Activated CD8-positive, alpha-beta T cell treated with anti-CD3 and anti-CD28 coated beads for 36 hours (primary cell): Measurements from ENCODE around the gene ZFAND2B. TPM values are rescaled to one million over a fixed set of nuclear protein-coding genes. Genes with fewer than 3 reads are reported as not detected.

ENCODE experiments used
- ATAC-seq: fragments of 200-7000 bp; cut with Tn5 transposase; one replicate; pipeline ENCODE4 v1.10.0; 2021; ENCODE audit warnings: mild to moderate bottlenecking, moderate library complexity
- CTCF ChIA-PET: fragments of 350-600 bp; sonication (Branson Sonifier 250); formaldehyde crosslinking; loops from one replicate; lab custom pipeline; 2021; ENCODE audit warnings: antibody characterized with exemption; lab: Charles Lee
- POLR2A ChIA-PET: fragments of 350-600 bp; sonication (Branson Sonifier 250); formaldehyde crosslinking; loops from one replicate; lab custom pipeline; 2021; ENCODE audit warnings: antibody characterized with exemption; lab: Charles Lee
- DNase-seq: peaks from one replicate; pipeline ENCODE4 v3.0.0-alpha.2; 2020
- H3K27ac Mint-ChIP-seq: one replicate; pipeline ENCODE4 v1.8.0; 2021; ENCODE audit warnings: mild to moderate bottlenecking, mixed read lengths
- H3K27me3 Mint-ChIP-seq: one replicate; pipeline ENCODE4 v1.8.0; 2021; ENCODE audit warnings: mixed read lengths
- H3K36me3 Mint-ChIP-seq: one replicate; pipeline ENCODE4 v1.8.0; 2021; ENCODE audit warnings: low read depth, mixed read lengths
- H3K4me1 Mint-ChIP-seq: one replicate; pipeline ENCODE4 v1.8.0; 2021; ENCODE audit warnings: low read depth, mixed read lengths
- H3K4me3 Mint-ChIP-seq: one replicate; pipeline ENCODE4 v1.8.0; 2021; ENCODE audit warnings: mild to moderate bottlenecking, moderate library complexity, mixed read lengths
- H3K9me3 Mint-ChIP-seq: one replicate; pipeline ENCODE4 v1.8.0; 2021; ENCODE audit warnings: mixed read lengths
- CTCF ChIP-seq: fragments of 200-600 bp; IDR thresholded peaks from one replicate; pipeline ENCODE4 v1.8.0; 2022; ENCODE audit warnings: antibody characterized with exemption, mild to moderate bottlenecking
- intact Hi-C: fragments of 100-400 bp; cut with micrococcal nuclease; formaldehyde crosslinking; loops from one replicate; pipeline ENCODE4 v1.10.0; 2022
- total RNA-seq, 2 experiments: library from RNA; stranded (reverse); gene quantifications; one replicate each; pipeline ENCODE4 v1.2.3, GENCODE V29; 2021

The ZFAND2B gene
- total RNA-seq, 2 experiments from 2014 or later, result 31.3 to 33.3 TPM

DNA sequence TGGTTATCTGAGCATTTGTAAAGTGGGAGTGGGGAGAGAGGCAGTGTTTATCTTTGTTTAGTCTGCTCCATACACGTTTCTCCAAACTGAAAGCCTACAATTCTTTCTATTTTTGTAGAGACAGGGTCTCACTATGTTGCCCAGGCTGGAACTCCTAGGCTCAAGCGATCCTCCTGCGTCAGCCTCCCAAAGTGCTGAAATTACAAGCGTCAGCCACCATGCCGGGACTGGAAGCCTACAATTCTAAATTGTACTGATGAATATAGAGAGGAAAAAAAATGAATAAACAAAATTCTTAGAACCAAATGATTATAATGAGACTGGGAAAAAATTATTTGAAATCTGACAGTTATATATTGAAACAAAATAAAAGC lies 1.4 kb upstream of the ZFAND2B start:
- ChIA-PET CTCF (interaction anchor here (0.9 to 2.3 kb wide), 3 partner anchors 13 to 90 kb away, joined by 4 to 17 read pairs (median 7); no protein-coding TSS in a partner anchor), POLR2A (interaction anchor here (1.1 to 3.2 kb wide), 5 partner anchors 8 to 50 kb away, joined by 3 to 27 read pairs (median 4); partner anchors contain the start of genes ABCB6 and CNPPD1)
- Mint-ChIP-seq H3K27ac (peak overlapping the region; percentile 44), H3K4me3 (peak overlapping the region; percentile 90), H3K27me3 (no peaks in the 10 kb centered on the region), H3K4me1 (peaks cover 39% of the 10 kb centered on the region), H3K9me3 (peaks cover 10% of the 10 kb centered on the region), H3K36me3 (peaks cover 19% of the 10 kb centered on the region)
- DNase-seq, result no peak
- no peak for ATAC-seq
- intact Hi-C loops, result loop anchor here (5.0 kb wide), 1 partner anchor 33 kb away; the partner anchor contains the start of gene SLC23A3
- TF ChIP-seq CTCF, result no peak

GRCh38 chr2:219205981-219206327 lies 628 bp upstream of the ZFAND2B start:
- H3K9me3 Mint-ChIP-seq, result peaks cover 9% of the 10 kb centered on the region
- no peak for TF ChIP-seq CTCF
- H3K4me1 Mint-ChIP-seq, result peaks cover 37% of the 10 kb centered on the region
- no peak for DNase-seq
- ChIA-PET POLR2A (interaction anchor here (0.8 to 4.1 kb wide), 14 partner anchors 9 to 915 kb away, joined by 3 to 31 read pairs (median 4); partner anchors contain the start of genes ABCB6, CNPPD1, DNAJB2 and GLB1L), CTCF (interaction anchor here (0.8 to 4.4 kb wide), 15 partner anchors 10 to 308 kb away, joined by 3 to 21 read pairs (median 4); partner anchors contain the start of genes ABCB6, ANKZF1, ATG9A and CNPPD1)
- H3K27me3 Mint-ChIP-seq, result no peaks in the 10 kb centered on the region
- peak overlapping the region; percentile 90 for H3K4me3 Mint-ChIP-seq
- ATAC-seq, result no peak
- intact Hi-C loops, result loop anchor here (5.0 kb wide), 1 partner anchor 34 kb away; the partner anchor contains the start of gene SLC23A3
- H3K27ac Mint-ChIP-seq, result peak overlapping the region; percentile 96
- H3K36me3 Mint-ChIP-seq, result peaks cover 23% of the 10 kb centered on the region

DNA sequence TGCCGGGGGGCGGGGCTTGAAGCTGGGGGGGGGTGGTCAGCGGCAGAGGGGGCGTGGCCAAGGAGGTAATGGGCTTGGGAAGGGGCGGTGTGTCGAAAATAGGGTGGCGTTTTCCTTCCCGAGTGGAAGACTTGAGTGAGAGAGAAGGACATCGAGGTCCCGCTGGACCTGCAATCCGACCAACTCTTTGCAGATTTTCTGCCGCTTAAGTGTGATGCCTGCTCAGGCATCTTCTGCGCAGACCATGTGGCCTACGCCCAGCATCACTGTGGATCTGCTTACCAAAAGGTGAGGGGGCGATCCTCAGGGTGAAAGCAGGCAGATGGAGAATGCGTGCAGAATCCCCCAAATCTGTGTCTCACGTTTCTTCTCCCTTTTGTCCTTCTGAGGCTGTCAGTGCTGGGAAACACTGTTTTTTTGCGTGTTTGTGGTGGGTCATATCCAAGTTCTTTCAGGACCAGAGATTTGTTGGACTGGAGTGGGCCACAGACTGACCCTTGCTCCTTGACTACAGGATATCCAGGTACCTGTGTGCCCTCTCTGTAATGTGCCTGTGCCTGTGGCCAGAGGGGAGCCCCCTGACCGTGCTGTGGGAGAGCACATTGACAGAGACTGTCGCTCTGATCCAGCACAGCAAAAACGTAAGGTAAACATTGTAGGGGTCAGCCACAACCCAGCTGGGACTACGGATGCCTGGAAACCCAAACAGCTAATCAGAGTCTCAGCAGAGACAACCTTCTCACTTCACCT lies 727 bp downstream of the ZFAND2B start:
- DNase-seq (no peak), ATAC-seq (no peak)
- Mint-ChIP-seq H3K4me1 (peaks cover 44% of the 10 kb centered on the region), H3K9me3 (peaks cover 7% of the 10 kb centered on the region), H3K36me3 (peaks cover 31% of the 10 kb centered on the region), H3K4me3 (peak overlapping the region; percentile 90), H3K27me3 (no peaks in the 10 kb centered on the region), H3K27ac (peak overlapping the region; percentile 80)
- TF ChIP-seq CTCF, result no peak
- ChIA-PET POLR2A (interaction anchor here (0.6 to 4.1 kb wide), 8 partner anchors 12 to 48 kb away, joined by 3 to 31 read pairs (median 9); partner anchors contain the start of genes ABCB6, CNPPD1, TUBA4A and TUBA4B), CTCF (interaction anchor here (0.7 to 6.7 kb wide), 13 partner anchors 23 to 227 kb away, joined by 3 to 49 read pairs (median 5); partner anchors contain the start of genes ANKZF1, ATG9A, GLB1L and NHEJ1)
- intact Hi-C loops, result loop anchor here (5.0 kb wide), 1 partner anchor 35 kb away; the partner anchor contains the start of gene SLC23A3

- POLR2A ChIA-PET, result interaction anchor here (1.2 to 4.1 kb wide), 7 partner anchors 11 to 48 kb away, joined by 3 to 31 read pairs (median 5); partner anchors contain the start of genes ABCB6, CNPPD1, NHEJ1 and TUBA4B
- H3K4me3 Mint-ChIP-seq, result peak overlapping the region; percentile 90
- no peaks in the 10 kb centered on the region for H3K27me3 Mint-ChIP-seq
- H3K4me1 Mint-ChIP-seq, result peaks cover 44% of the 10 kb centered on the region
- no peak for TF ChIP-seq CTCF
- intact Hi-C loops, result loop anchor here (5.0 kb wide), 1 partner anchor 36 kb away; the partner anchor contains the start of gene SLC23A3
- CTCF ChIA-PET, result interaction anchor here (1.0 to 6.7 kb wide), 9 partner anchors 25 to 228 kb away, joined by 3 to 49 read pairs (median 4); partner anchors contain the start of genes CNPPD1, GLB1L, NHEJ1 and SLC23A3
- peak overlapping the region; percentile 80 for H3K27ac Mint-ChIP-seq
- H3K36me3 Mint-ChIP-seq, result peaks cover 36% of the 10 kb centered on the region
- H3K9me3 Mint-ChIP-seq, result peaks cover 7% of the 10 kb centered on the region
- DNase-seq (no peak), ATAC-seq (no peak)
These were observed 1.5 kb downstream of the ZFAND2B start for GRCh38 chr2:219207884-219208740.
